IMR-90 (cell line): ENCODE measurements around the gene C1QTNF9B. TPM values are rescaled to one million over a fixed set of nuclear protein-coding genes. Genes with fewer than 3 reads are reported as not detected.

Source experiments
- ATAC-seq: fragments of 200-7000 bp; cut with Tn5 transposase; 2 replicates; pipeline ENCODE4 v1.9.1; 2020; ENCODE audit warnings: low read depth, mild to moderate bottlenecking, moderate library complexity
- BruUV-seq: library from RNA; stranded (reverse); fragments of 400-500 nt; replicated peaks from 2 replicates; lab custom pipeline; 2021; lab: Mats Ljungman, UMichigan
- CTCF ChIA-PET: fragments of 300-600 bp; formaldehyde crosslinking; extraction: SDS; loops from one replicate; lab custom pipeline; 2021; ENCODE audit warnings: antibody characterized with exemption; lab: Yijun Ruan, JAX
- POLR2A ChIA-PET: fragments of 300-600 bp; sonication (Branson Sonifier 250); formaldehyde crosslinking; loops from one replicate; lab custom pipeline; 2022; ENCODE audit warnings: antibody characterized with exemption; ENCODE audit not compliant: unreplicated experiment; lab: Charles Lee
- DNase-seq: peaks from one replicate; pipeline ENCODE4 v3.0.0; 2013
- H2AFZ ChIP-seq: replicated peaks from 2 replicates; pipeline ENCODE3; 2013; ENCODE audit warnings: low read length, mild to moderate bottlenecking; ENCODE audit not compliant: poor library complexity
- H2AK5ac ChIP-seq: 2 replicates; pipeline ENCODE4 v1.6.1; 2013; ENCODE audit warnings: low read depth, low read length, inconsistent platforms
- H2AK9ac ChIP-seq: replicated peaks from 2 replicates; pipeline ENCODE3; 2013; ENCODE audit warnings: mild to moderate bottlenecking, low read depth, low read length, moderate library complexity; ENCODE audit not compliant: poor library complexity
- H2BK120ac ChIP-seq: 2 replicates; pipeline ENCODE4 v1.6.1; 2013; ENCODE audit warnings: low read depth, low read length, inconsistent platforms
- H2BK15ac ChIP-seq: 3 replicates; pipeline ENCODE4 v1.6.1; 2013; ENCODE audit warnings: low read depth, low read length, inconsistent platforms
- H2BK20ac ChIP-seq: 2 replicates; pipeline ENCODE4 v1.6.1; 2013; ENCODE audit warnings: low read depth, mild to moderate bottlenecking, inconsistent platforms, low read length, moderate library complexity
- H2BK5ac ChIP-seq: 2 replicates; pipeline ENCODE4 v1.6.1; 2013; ENCODE audit warnings: mild to moderate bottlenecking, low read depth, low read length, inconsistent platforms; ENCODE audit not compliant: poor library complexity, severe bottlenecking
- H3K14ac ChIP-seq: replicated peaks from 2 replicates; pipeline ENCODE4 v1.6.1; 2013; ENCODE audit warnings: low read depth, low read length, inconsistent platforms
- H3K18ac ChIP-seq: 2 replicates; pipeline ENCODE4 v1.6.1; 2013; ENCODE audit warnings: low read depth, low read length, control low read depth
- H3K23ac ChIP-seq: 2 replicates; pipeline ENCODE4 v1.6.1; 2013; ENCODE audit warnings: low read depth, low read length, inconsistent platforms
- H3K27ac ChIP-seq: 2 replicates; pipeline ENCODE4 v1.5.1; 2013; ENCODE audit warnings: mild to moderate bottlenecking, control low read depth, low read length; ENCODE audit not compliant: insufficient read depth
- H3K27me3 ChIP-seq: 2 replicates; pipeline ENCODE4 v1.6.1; 2013; ENCODE audit warnings: low read length; ENCODE audit not compliant: control insufficient read depth, insufficient read depth
- H3K36me3 ChIP-seq: 2 replicates; pipeline ENCODE4 v1.6.1; 2013; ENCODE audit warnings: low read length, mixed read lengths; ENCODE audit not compliant: control insufficient read depth, insufficient read depth
- H3K4ac ChIP-seq: 2 replicates; pipeline ENCODE4 v1.6.1; 2013; ENCODE audit warnings: low read depth, low read length, inconsistent platforms
- H3K4me1 ChIP-seq: 2 replicates; pipeline ENCODE4 v1.6.1; 2013; ENCODE audit warnings: low read length, mixed read lengths; ENCODE audit not compliant: control insufficient read depth, insufficient read depth
- H3K4me2 ChIP-seq: 2 replicates; pipeline ENCODE4 v1.6.1; 2013; ENCODE audit warnings: low read depth, mild to moderate bottlenecking, control low read depth, low read length, moderate library complexity
- H3K4me3 ChIP-seq: 2 replicates; pipeline ENCODE4 v1.5.1; 2013; ENCODE audit warnings: low read depth, mild to moderate bottlenecking, control low read depth, low read length, moderate library complexity; ENCODE audit not compliant: insufficient read depth
- H3K56ac ChIP-seq: 2 replicates; pipeline ENCODE4 v1.6.1; 2013; ENCODE audit warnings: low read length, inconsistent platforms; ENCODE audit not compliant: insufficient read depth; ENCODE audit errors: extremely low read depth
- H3K79me1 ChIP-seq, 2 experiments: 2 replicates each; pipeline ENCODE4 v1.6.1; 2013; ENCODE audit warnings: low read length in 2 of 2, inconsistent platforms in 1 of 2, low read depth in 1 of 2
- H3K9ac ChIP-seq: 2 replicates; pipeline ENCODE4 v1.6.1; 2013; ENCODE audit warnings: low read depth, low read length, control low read depth
- H3K9me1 ChIP-seq: 2 replicates; pipeline ENCODE4 v1.6.1; 2013; ENCODE audit warnings: low read length, inconsistent platforms; ENCODE audit not compliant: insufficient read depth
- H3K9me3 ChIP-seq: 2 replicates; pipeline ENCODE4 v1.6.1; 2013; ENCODE audit warnings: low read length; ENCODE audit not compliant: control insufficient read depth, insufficient read depth
- H4K20me1 ChIP-seq: 2 replicates; pipeline ENCODE4 v1.6.1; 2013; ENCODE audit warnings: low read length, inconsistent platforms; ENCODE audit not compliant: insufficient read depth
- H4K5ac ChIP-seq: 2 replicates; pipeline ENCODE4 v1.6.1; 2013; ENCODE audit warnings: mild to moderate bottlenecking, low read depth, low read length, control low read depth
- H4K8ac ChIP-seq, 2 experiments: 2 replicates each; pipeline ENCODE4 v1.6.1; 2013; ENCODE audit warnings: low read depth in 2 of 2, low read length in 2 of 2, control low read depth in 1 of 2, inconsistent platforms in 1 of 2
- H4K91ac ChIP-seq: 2 replicates; pipeline ENCODE4 v1.6.1; 2013; ENCODE audit warnings: low read depth, low read length, inconsistent platforms; ENCODE audit not compliant: insufficient read depth
- BHLHE40 ChIP-seq: fragments of 150-350 bp; IDR thresholded peaks from 2 replicates; pipeline ENCODE4 v1.6.1; 2016; ENCODE audit warnings: mild to moderate bottlenecking, low read depth, low read length
- CHD1 ChIP-seq: IDR thresholded peaks from 2 replicates; pipeline ENCODE4 v1.6.1; 2012; ENCODE audit warnings: low read depth, low read length, improper control_type of control experiment
- CTCF ChIP-seq: conservative IDR thresholded peaks from 2 replicates; pipeline ENCODE4 v1.5.1; 2012; ENCODE audit warnings: mild to moderate bottlenecking, low read depth, low read length, improper control_type of control experiment
- ELK1 ChIP-seq: fragments of 150-350 bp; IDR thresholded peaks from 2 replicates; pipeline ENCODE4 v1.6.1; 2016; ENCODE audit warnings: low read depth, mild to moderate bottlenecking, low read length, moderate library complexity, borderline replicate concordance
- FOS ChIP-seq: fragments of 150-350 bp; IDR thresholded peaks from 2 replicates; pipeline ENCODE4 v1.6.1; 2016; ENCODE audit warnings: low read depth, low read length
- MAZ ChIP-seq: IDR thresholded peaks from 2 replicates; pipeline ENCODE4 v1.6.1; 2012; ENCODE audit warnings: low read depth, mild to moderate bottlenecking, low read length, improper control_type of control experiment, moderate library complexity, borderline replicate concordance
- MXI1 ChIP-seq: IDR thresholded peaks from 2 replicates; pipeline ENCODE4 v1.6.1; 2012; ENCODE audit warnings: low read depth, mild to moderate bottlenecking, low read length, moderate library complexity, borderline replicate concordance
- POLR2A ChIP-seq: IDR thresholded peaks from 2 replicates; pipeline ENCODE4 v1.6.1; 2012; ENCODE audit warnings: mild to moderate bottlenecking, low read depth, low read length
- RAD21 ChIP-seq: IDR thresholded peaks from 2 replicates; pipeline ENCODE4 v1.6.1; 2012; ENCODE audit warnings: low read length, improper control_type of control experiment
- RFX5 ChIP-seq: IDR thresholded peaks from 2 replicates; pipeline ENCODE4 v1.8.0; 2012; ENCODE audit warnings: low read depth, mild to moderate bottlenecking, low read length, moderate library complexity
- SMC3 ChIP-seq: fragments of 150-350 bp; IDR thresholded peaks from 2 replicates; pipeline ENCODE4 v1.6.1; 2016; ENCODE audit warnings: low read depth, mild to moderate bottlenecking, antibody characterized with exemption, low read length, moderate library complexity
- USF2 ChIP-seq: fragments of 150-350 bp; IDR thresholded peaks from 2 replicates; pipeline ENCODE4 v1.6.1; 2017; ENCODE audit warnings: mild to moderate bottlenecking, antibody characterized with exemption, low read length, low read depth
- WGBS, 2 experiments: methylation state at CpG; one replicate each; pipeline versions ENCODE4 v1.1.5 to v1.1.7; 2013; ENCODE audit warnings: missing lambda C conversion rate in 2 of 2; ENCODE audit not compliant: insufficient read length in 1 of 2; ENCODE audit errors: extremely low coverage in 2 of 2; 5-methylcytosine and 5-hydroxymethylcytosine counted together
- dilution Hi-C: fragments of 300-500 bp; cut with HindIII; formaldehyde crosslinking; loops from one replicate; pipeline ENCODE4 v1.14.3; 2018; ENCODE audit warnings: low sequenced_read_pairs; ENCODE audit not compliant: unreplicated experiment
- in situ Hi-C: fragments of 300-500 bp; cut with MboI; formaldehyde crosslinking; loops from 3 replicates; pipeline ENCODE4 v1.14.3; 2019; ENCODE audit warnings: low sequenced_read_pairs, inconsistent platforms, mixed read lengths
- intact Hi-C: fragments of 100-400 bp; cut with micrococcal nuclease; formaldehyde crosslinking; loops from 2 replicates; pipeline ENCODE4 v1.10.0; 2022
- polyA plus RNA-seq, 3 experiments: library from polyadenylated mRNA; depleted of rRNA; stranded (reverse); fragments of >200 nt; gene quantifications; 2 replicates each; pipeline ENCODE4 v1.2.3, GENCODE V29; 2012; ENCODE audit warnings: low replicate concordance in 1 of 3
- total RNA-seq: library from RNA; depleted of rRNA; stranded (reverse); fragments of >200 nt; gene quantifications from 2 replicates; pipeline ENCODE4 v1.2.3, GENCODE V29; 2012

C1QTNF9B gene
- total and polyA plus RNA-seq, 2 of the 4 experiments (the other 2 are of a cell fraction): 0.72 to 1.1 TPM

- no peak for TF ChIP-seq ELK1
- peak; percentile 99 for TF ChIP-seq MXI1
- TF ChIP-seq BHLHE40: peak; percentile 81; the same call in 1 of the 2 replicates
- TF ChIP-seq RFX5: no peak
- no peak for TF ChIP-seq CHD1
- peak; percentile 82 for TF ChIP-seq POLR2A
- TF ChIP-seq MAZ: peak; percentile 70
- TF ChIP-seq FOS: peak; percentile 36; the same call in 1 of the 2 replicates
- TF ChIP-seq SMC3: peak; percentile 19; the same call in 1 of the 2 replicates
- peak; percentile 99 for TF ChIP-seq USF2
- peak; percentile 79 for TF ChIP-seq CTCF
- peak; percentile 11 for TF ChIP-seq RAD21
- Histone ChIP-seq H2BK20ac (peak within 1 kb of the TSS; percentile 28), H2AK5ac (peak within 1 kb of the TSS; percentile 36; the same call in 1 of the 2 replicates), H4K8ac (peak within 1 kb of the TSS; percentile 65 to 86), H2BK15ac (peak within 1 kb of the TSS; percentile 57), H3K79me1 (peaks cover 3 to 26% of the 10 kb centered on the region in 2 experiments), H3K4me2 (peak within 1 kb of the TSS; percentile 90), H2AK9ac (peak within 1 kb of the TSS; percentile 83), H3K9me1 (peaks cover 4% of the 10 kb centered on the region; the same call in 1 of the 2 replicates), H4K20me1 (no peaks in the 10 kb centered on the region), H3K4me1 (no peaks in the 10 kb centered on the region), H3K14ac (peak within 1 kb of the TSS; percentile 82), H3K23ac (peak within 1 kb of the TSS; percentile 83), H3K36me3 (peaks cover 9% of the 10 kb centered on the region), H3K18ac (peak within 1 kb of the TSS; percentile 66), H4K91ac (peak within 1 kb of the TSS; percentile 40), H2BK5ac (peak within 1 kb of the TSS; percentile 56), H3K27me3 (no peaks in the 10 kb centered on the region), H3K56ac (peak within 1 kb of the TSS; percentile 75), H3K4me3 (peak within 1 kb of the TSS; percentile 78), H4K5ac (peak within 1 kb of the TSS; percentile 64), H2AFZ (peak within 1 kb of the TSS; percentile 93), H3K4ac (peak within 1 kb of the TSS; percentile 80), H3K9ac (peak within 1 kb of the TSS; percentile 76), H3K9me3 (no peaks in the 10 kb centered on the region), H3K27ac (peak within 1 kb of the TSS; percentile 79), H2BK120ac (peak within 1 kb of the TSS; percentile 58)
- ATAC-seq (peak; percentile 94), DNase-seq (peak; percentile 95)
- intact Hi-C loops (no loop called here), dilution Hi-C loops (no loop called here), in situ Hi-C loops (loop anchor here (25.0 kb wide), 1 partner anchor 527 kb away; no protein-coding TSS in a partner anchor)
- ChIA-PET CTCF (interaction anchor here (0.5 to 2.1 kb wide), 9 partner anchors 10 to 567 kb away, joined by 3 to 9 read pairs (median 3); no protein-coding TSS in a partner anchor), POLR2A (interaction anchor here (1.0 to 1.3 kb wide), 2 partner anchors 12 to 279 kb away, joined by 3 read pairs; no protein-coding TSS in a partner anchor)
- 0% methylated on average over 29 of the region's 75 CpGs; no CpG with 5 or more reads in 1 of the 2 experiments for WGBS, 2 experiments
- TSS peak; percentile 48 for BruUV-seq
Measured at GRCh38 chr13:23888658-23889614, 8.4 kb downstream of the C1QTNF9B start, which contains the start of gene MIPEP. Gene MIPEP (minus strand): TSS chr13:23889400. CDS start chr13:23889320, 80 bp downstream.
